ENCODE data around the gene SYTL3.

- TF ChIP-seq CTCF (IDR thresholded peaks at IDR 0.05) (no peak), POLR2A (IDR thresholded peaks at IDR 0.05) (no peak)
These were observed 27.9 kb upstream of the SYTL3 start for GRCh38 chr6:158621694-158622544.

Data from body of pancreas (tissue), 4 donors.